HG03039 (cell line): Measurements from ENCODE around the gene TGM1.
"Not testable (repeated sequence)": the region's sequence is repeated elsewhere in the genome, so short reads cannot be mapped to it uniquely, and the experiment has no call there.

Source experiments
- ATAC-seq: cut with Tn5 transposase; IDR thresholded peaks from one replicate; pipeline ENCODE4 v1.9.1; 2021; ENCODE audit warnings: mild to moderate bottlenecking, moderate library complexity; ENCODE audit not compliant: unreplicated experiment

Gene TGM1

GRCh38 chr14:24234095-24235005 lies 28.6 kb downstream of the TGM1 start:
- ATAC-seq = no peak

GRCh38 chr14:24233538-24233866 lies 29.5 kb downstream of the TGM1 start:
- no peak for ATAC-seq

GRCh38 chr14:24232645-24233537 lies 30.1 kb downstream of the TGM1 start, which contains the start of gene GMPR2:
GMPR2 (plus strand) TSS chr14:24232929; CDS start chr14:24233254, 325 bp downstream.
- ATAC-seq = peak; percentile 37

- ATAC-seq = peak; percentile 72
Observed at GRCh38 chr14:24232121-24232644, 30.8 kb downstream of the TGM1 start, which contains the start of gene NEDD8. NEDD8 (minus strand) TSS chr14:24232367; CDS start chr14:24232267, 100 bp downstream.

- ATAC-seq = no peak
Observed at GRCh38 chr14:24231263-24232120, 31.5 kb downstream of the TGM1 start.

- no peak for ATAC-seq
Observed at GRCh38 chr14:24228902-24229301, 34.1 kb downstream of the TGM1 start.

GRCh38 chr14:24226473-24226872 lies 36.5 kb downstream of the TGM1 start:
- no peak for ATAC-seq

GRCh38 chr14:24224618-24225071 lies 38.3 kb downstream of the TGM1 start:
- ATAC-seq = no peak

GRCh38 chr14:24222987-24223386 lies 40.0 kb downstream of the TGM1 start:
- ATAC-seq = not testable (repeated sequence)

GRCh38 chr14:24219521-24219920 lies 43.5 kb downstream of the TGM1 start:
- ATAC-seq = no peak

- ATAC-seq = no peak
Observed at GRCh38 chr14:24219080-24219479, 43.9 kb downstream of the TGM1 start.

GRCh38 chr14:24216876-24217275 lies 46.1 kb downstream of the TGM1 start:
- not testable (repeated sequence) for ATAC-seq

GRCh38 chr14:24216345-24216699 lies 46.7 kb downstream of the TGM1 start:
- ATAC-seq = no peak

- ATAC-seq = peak; percentile 55
Observed at GRCh38 chr14:24215495-24216344, 47.3 kb downstream of the TGM1 start, which contains the start of gene MDP1. MDP1 (minus strand) TSS chr14:24216066; CDS start chr14:24215955, 111 bp downstream.

GRCh38 chr14:24213866-24214662 lies 48.9 kb downstream of the TGM1 start:
- no peak for ATAC-seq

GRCh38 chr14:24212924-24213865 lies 49.8 kb downstream of the TGM1 start, which contains the start of gene CHMP4A:
CHMP4A (minus strand) TSS chr14:24213488; CDS start chr14:24213439, 49 bp downstream.
- ATAC-seq = peak; percentile 65

- no peak for ATAC-seq
Observed at GRCh38 chr14:24211311-24211710, 51.7 kb downstream of the TGM1 start.
